Upper lobe of right lung (tissue), 1 donor: ENCODE results near the gene MBL2. TPM values are rescaled to one million over a fixed set of nuclear protein-coding genes. Genes with fewer than 3 reads are reported as not detected.

Source experiments
- ATAC-seq: fragments of 200-7000 bp; cut with Tn5 transposase; one replicate; pipeline ENCODE4 v1.9.1; 2020; ENCODE audit warnings: mild to moderate bottlenecking, moderate library complexity
- DNase-seq: peaks from one replicate; pipeline ENCODE4 v3.0.0-alpha.2; 2020
- H3K27ac ChIP-seq: fragments of 200-600 bp; one replicate; pipeline ENCODE4 v1.8.0; 2022
- H3K27me3 ChIP-seq: fragments of 200-600 bp; one replicate; pipeline ENCODE4 v1.8.0; 2022; ENCODE audit warnings: mild to moderate bottlenecking
- H3K36me3 ChIP-seq: fragments of 200-600 bp; one replicate; pipeline ENCODE4 v1.8.0; 2022
- H3K4me1 ChIP-seq: fragments of 200-600 bp; one replicate; pipeline ENCODE4 v1.8.0; 2022
- H3K4me3 ChIP-seq: fragments of 200-600 bp; one replicate; pipeline ENCODE4 v1.8.0; 2022; ENCODE audit warnings: mild to moderate bottlenecking
- H3K9me3 ChIP-seq: fragments of 200-600 bp; one replicate; pipeline ENCODE4 v1.8.0; 2022
- CTCF ChIP-seq: fragments of 200-600 bp; IDR thresholded peaks from one replicate; pipeline ENCODE4 v1.8.0; 2022; ENCODE audit warnings: antibody characterized with exemption
- intact Hi-C: fragments of 100-400 bp; cut with DNase I; formaldehyde crosslinking; loops from one replicate; pipeline ENCODE4 v1.11.0; 2022
- total RNA-seq: library from RNA; stranded (reverse); fragmentation: NEBNext Ultra II Directional; extraction: Animal tissue kit (Norgen Biotek cat#: 25700); gene quantifications from one replicate; pipeline ENCODE4 v1.2.1, GENCODE V29; 2021
- donor health status: DM: no; HTN: yes; CAD: no; lungs with severe emphysema.

Gene MBL2
- total RNA-seq, 1 donor from 2014 or later: not detected

GRCh38 chr10:52755297-52756062 is 17.1 kb downstream of the MBL2 start:
- peaks cover 5% of the 10 kb centered on the region for H3K4me1 ChIP-seq
- no peaks in the 10 kb centered on the region for H3K36me3 ChIP-seq
- no peaks in the 10 kb centered on the region for H3K9me3 ChIP-seq
- H3K4me3 ChIP-seq: no peak overlapping the region
- no peak for TF ChIP-seq CTCF
- intact Hi-C loops: no loop called here
- ATAC-seq (peak; percentile 72), DNase-seq (no peak)
- H3K27me3 ChIP-seq: no peaks in the 10 kb centered on the region
- no peak overlapping the region for H3K27ac ChIP-seq

GRCh38 chr10:52752801-52753445 is 19.7 kb downstream of the MBL2 start:
- Histone ChIP-seq H3K4me3 (no peak overlapping the region), H3K27me3 (no peaks in the 10 kb centered on the region), H3K27ac (no peak overlapping the region), H3K36me3 (no peaks in the 10 kb centered on the region), H3K9me3 (no peaks in the 10 kb centered on the region), H3K4me1 (no peaks in the 10 kb centered on the region)
- intact Hi-C loops: no loop called here
- ATAC-seq: no peak
- DNase-seq: no peak
- TF ChIP-seq CTCF: no peak

- H3K36me3 ChIP-seq: no peaks in the 10 kb centered on the region
- intact Hi-C loops: no loop called here
- no peak for DNase-seq
- no peaks in the 10 kb centered on the region for H3K4me1 ChIP-seq
- ATAC-seq: no peak
- H3K27ac ChIP-seq: no peak overlapping the region
- no peak overlapping the region for H3K4me3 ChIP-seq
- H3K9me3 ChIP-seq: no peaks in the 10 kb centered on the region
- no peaks in the 10 kb centered on the region for H3K27me3 ChIP-seq
- no peak for TF ChIP-seq CTCF
These were observed 20.3 kb downstream of the MBL2 start for GRCh38 chr10:52752261-52752660.

- ATAC-seq: no peak
- TF ChIP-seq CTCF: no peak
- no peak overlapping the region for H3K4me3 ChIP-seq
- intact Hi-C loops: no loop called here
- no peaks in the 10 kb centered on the region for H3K36me3 ChIP-seq
- H3K9me3 ChIP-seq: no peaks in the 10 kb centered on the region
- no peaks in the 10 kb centered on the region for H3K4me1 ChIP-seq
- H3K27me3 ChIP-seq: no peaks in the 10 kb centered on the region
- H3K27ac ChIP-seq: no peak overlapping the region
- no peak for DNase-seq
These were observed 21.2 kb downstream of the MBL2 start for GRCh38 chr10:52751337-52751736.

- Histone ChIP-seq H3K4me3 (no peak overlapping the region), H3K36me3 (no peaks in the 10 kb centered on the region), H3K4me1 (no peaks in the 10 kb centered on the region), H3K27ac (no peak overlapping the region), H3K27me3 (no peaks in the 10 kb centered on the region), H3K9me3 (no peaks in the 10 kb centered on the region)
- no peak for DNase-seq
- ATAC-seq: no peak
- no peak for TF ChIP-seq CTCF
- intact Hi-C loops: no loop called here
These were observed 22.0 kb downstream of the MBL2 start for GRCh38 chr10:52750629-52751028.
